HG03066 (cell line): ENCODE data around the gene TM9SF3.
A peak's percentile ranks its signal among the peaks of the same experiment; 100 is the strongest.

Experiments used
- ATAC-seq: cut with Tn5 transposase; IDR thresholded peaks from one replicate; pipeline ENCODE4 v1.9.1; 2021; ENCODE audit warnings: low read depth; ENCODE audit not compliant: unreplicated experiment

The TM9SF3 gene

GRCh38 chr10:96586419-96587263, at the start of gene TM9SF3:
TSS of gene TM9SF3 (minus strand) at chr10:96587012. CDS start at chr10:96586835, 177 bp downstream.
- ATAC-seq, result peak; percentile 67

GRCh38 chr10:96636551-96636950, 49.7 kb upstream of the TM9SF3 start:
- ATAC-seq, result no peak

- no peak for ATAC-seq
These were observed 46.3 kb upstream of the TM9SF3 start for GRCh38 chr10:96632974-96633710.

GRCh38 chr10:96627292-96627691, 40.5 kb upstream of the TM9SF3 start:
- no peak for ATAC-seq

- no peak for ATAC-seq
These were observed 40.0 kb upstream of the TM9SF3 start for GRCh38 chr10:96626795-96627194.

- ATAC-seq, result no peak
These were observed 38.4 kb upstream of the TM9SF3 start for GRCh38 chr10:96625173-96625572.

GRCh38 chr10:96622013-96622787, 35.4 kb upstream of the TM9SF3 start:
- no peak for ATAC-seq

- no peak for ATAC-seq
These were observed 33.3 kb upstream of the TM9SF3 start for GRCh38 chr10:96619796-96620773.

GRCh38 chr10:96619120-96619519, 32.3 kb upstream of the TM9SF3 start:
- ATAC-seq, result no peak

- ATAC-seq, result no peak
These were observed 31.8 kb upstream of the TM9SF3 start for GRCh38 chr10:96618653-96619052.

- ATAC-seq, result no peak
These were observed 30.1 kb upstream of the TM9SF3 start for GRCh38 chr10:96616961-96617360.

GRCh38 chr10:96614515-96614914, 27.7 kb upstream of the TM9SF3 start:
- no peak for ATAC-seq

GRCh38 chr10:96613576-96613975, 26.8 kb upstream of the TM9SF3 start:
- no peak for ATAC-seq

- no peak for ATAC-seq
These were observed 25.4 kb upstream of the TM9SF3 start for GRCh38 chr10:96612055-96612830.

- ATAC-seq, result no peak
These were observed 24.0 kb upstream of the TM9SF3 start for GRCh38 chr10:96610817-96611216.

GRCh38 chr10:96609510-96609909, 22.7 kb upstream of the TM9SF3 start:
- no peak for ATAC-seq

GRCh38 chr10:96608805-96609204, 22.0 kb upstream of the TM9SF3 start:
- no peak for ATAC-seq

GRCh38 chr10:96608262-96608661, 21.4 kb upstream of the TM9SF3 start:
- no peak for ATAC-seq

GRCh38 chr10:96606946-96607345, 20.1 kb upstream of the TM9SF3 start:
- no peak for ATAC-seq
